ENCODE measurements around the gene NLRC5.

- TF ChIP-seq POLR2AphosphoS5 (IDR thresholded peaks at IDR 0.05; ENCODE audit: insufficient read depth, low read depth, low read length) (no peak), CTCF (IDR thresholded peaks at IDR 0.05; ENCODE audit: extremely low read depth in 1 of 2, insufficient read depth in 1 of 2, low read depth in 1 of 2, low read length in 2 of 2) (no peak), POLR2A (IDR thresholded peaks at IDR 0.05; ENCODE audit: low read depth, low read length) (no peak), MAX (IDR thresholded peaks at IDR 0.05; ENCODE audit: insufficient read depth, insufficient read length) (no peak)
Measured at GRCh38 chr16:56994311-56994710, 5.0 kb downstream of the NLRC5 start.

Data from endothelial cell of umbilical vein (primary cell).